Gastrocnemius medialis (tissue), 4 donors: ENCODE data around the gene PDE4D.

Source experiments
- CTCF ChIP-seq, 5 experiments: fragments of 450-650 bp in 3 of 5; fragments of 200-600 bp in 2 of 5; sonication (generic) in 2 of 5; IDR thresholded peaks in 4 of 5; conservative IDR thresholded peaks in 1 of 5; 1 replicate in 4 of 5; 2 replicates in 1 of 5; pipeline ENCODE4 v1.5.1; 2016 to 2019; ENCODE audit warnings: antibody characterized with exemption in 5 of 5, mild to moderate bottlenecking in 3 of 5, moderate library complexity in 3 of 5
- POLR2A ChIP-seq, 2 donors: fragments of 450-650 bp; IDR thresholded peaks; one replicate each; pipeline ENCODE4 v1.6.1; 2017; ENCODE audit warnings: antibody characterized with exemption in 2 of 2, mild to moderate bottlenecking in 2 of 2, moderate library complexity in 2 of 2

GRCh38 chr5:59840200-59840601 lies 53.3 kb downstream of the PDE4D start:
- no peak for TF ChIP-seq CTCF (IDR thresholded peaks at IDR 0.05 in 4 of 5, conservative IDR thresholded peaks at IDR 0.05 in 1 of 5)
- no peak for TF ChIP-seq POLR2A (IDR thresholded peaks at IDR 0.05)
